ENCODE data around the gene LY9.

Gene LY9, protein sequence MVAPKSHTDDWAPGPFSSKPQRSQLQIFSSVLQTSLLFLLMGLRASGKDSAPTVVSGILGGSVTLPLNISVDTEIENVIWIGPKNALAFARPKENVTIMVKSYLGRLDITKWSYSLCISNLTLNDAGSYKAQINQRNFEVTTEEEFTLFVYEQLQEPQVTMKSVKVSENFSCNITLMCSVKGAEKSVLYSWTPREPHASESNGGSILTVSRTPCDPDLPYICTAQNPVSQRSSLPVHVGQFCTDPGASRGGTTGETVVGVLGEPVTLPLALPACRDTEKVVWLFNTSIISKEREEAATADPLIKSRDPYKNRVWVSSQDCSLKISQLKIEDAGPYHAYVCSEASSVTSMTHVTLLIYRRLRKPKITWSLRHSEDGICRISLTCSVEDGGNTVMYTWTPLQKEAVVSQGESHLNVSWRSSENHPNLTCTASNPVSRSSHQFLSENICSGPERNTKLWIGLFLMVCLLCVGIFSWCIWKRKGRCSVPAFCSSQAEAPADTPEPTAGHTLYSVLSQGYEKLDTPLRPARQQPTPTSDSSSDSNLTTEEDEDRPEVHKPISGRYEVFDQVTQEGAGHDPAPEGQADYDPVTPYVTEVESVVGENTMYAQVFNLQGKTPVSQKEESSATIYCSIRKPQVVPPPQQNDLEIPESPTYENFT

DNA sequence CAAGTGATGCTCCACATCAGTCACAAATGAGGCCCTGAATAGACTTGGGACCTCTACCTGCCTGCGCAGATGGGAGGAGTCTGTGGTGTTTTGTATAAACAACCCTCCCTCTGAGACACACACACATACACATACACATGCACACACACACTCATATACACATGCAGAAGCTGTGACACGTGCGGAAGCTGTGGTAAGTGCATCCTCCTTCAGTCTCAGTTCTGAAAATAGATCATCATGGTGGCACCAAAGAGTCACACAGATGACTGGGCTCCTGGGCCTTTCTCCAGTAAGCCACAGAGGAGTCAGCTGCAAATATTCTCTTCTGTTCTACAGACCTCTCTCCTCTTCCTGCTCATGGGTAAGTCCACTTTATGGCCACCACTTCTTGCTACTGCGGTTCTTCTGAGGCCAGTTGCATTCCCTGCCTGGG, at the start of gene LY9:
Gene LY9 (plus strand): TSS at position 224 of the 433 bp plus-strand sequence. CDS start 14 bp downstream, at position 238.
- DNase-seq, result no peak

DNA sequence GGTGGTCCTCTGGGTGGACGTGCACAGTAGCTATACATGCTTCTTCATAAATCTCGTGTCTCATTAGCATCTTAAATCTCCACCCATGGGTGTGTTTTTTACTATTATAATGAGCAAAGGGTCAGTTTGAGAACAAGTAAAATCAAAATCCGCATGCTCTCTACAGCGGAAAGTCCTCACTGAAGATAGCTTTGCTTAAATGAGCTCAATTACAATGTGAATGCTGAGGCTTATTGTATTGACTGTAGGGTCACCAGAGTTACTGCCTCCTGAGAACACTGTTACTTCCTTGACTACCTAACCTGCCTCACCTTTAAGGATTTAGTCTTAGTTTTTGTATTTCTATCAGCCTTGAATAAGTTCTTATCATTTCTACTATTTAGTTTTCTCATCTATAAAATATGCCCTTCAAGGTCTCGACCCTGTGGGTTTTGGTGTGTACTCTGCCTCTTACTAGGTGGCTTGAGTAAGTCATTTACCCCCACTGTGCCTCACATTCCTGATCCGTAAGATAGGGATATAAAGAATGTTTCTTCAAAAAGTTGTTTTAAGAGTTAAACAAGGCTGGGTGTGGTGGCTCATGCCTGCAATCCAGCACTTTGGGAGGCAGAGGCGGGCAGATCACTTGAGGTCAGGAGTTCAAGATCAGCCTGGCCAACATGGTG, 49.0 kb upstream of the LY9 start:
- DNase-seq, result no peak

DNA sequence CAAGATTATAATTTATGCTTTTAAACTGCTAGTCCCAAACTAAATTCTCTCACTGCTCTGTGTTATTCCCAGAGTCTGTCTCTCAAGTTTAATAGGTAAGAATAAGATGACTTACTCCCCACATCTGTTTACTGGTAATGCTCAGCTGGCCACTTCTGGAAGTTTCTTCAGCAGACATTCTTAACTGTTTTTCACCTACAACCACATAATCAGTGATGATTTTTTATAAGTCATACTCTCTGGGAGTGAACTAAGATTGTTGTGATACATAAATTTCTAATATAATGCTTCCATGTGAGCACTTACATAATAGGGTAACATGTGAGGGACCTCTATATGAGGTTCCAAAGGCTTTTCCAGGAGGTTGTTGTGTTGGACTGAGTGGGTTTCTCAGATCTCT, 48.3 kb upstream of the LY9 start:
- DNase-seq, result no peak

DNA sequence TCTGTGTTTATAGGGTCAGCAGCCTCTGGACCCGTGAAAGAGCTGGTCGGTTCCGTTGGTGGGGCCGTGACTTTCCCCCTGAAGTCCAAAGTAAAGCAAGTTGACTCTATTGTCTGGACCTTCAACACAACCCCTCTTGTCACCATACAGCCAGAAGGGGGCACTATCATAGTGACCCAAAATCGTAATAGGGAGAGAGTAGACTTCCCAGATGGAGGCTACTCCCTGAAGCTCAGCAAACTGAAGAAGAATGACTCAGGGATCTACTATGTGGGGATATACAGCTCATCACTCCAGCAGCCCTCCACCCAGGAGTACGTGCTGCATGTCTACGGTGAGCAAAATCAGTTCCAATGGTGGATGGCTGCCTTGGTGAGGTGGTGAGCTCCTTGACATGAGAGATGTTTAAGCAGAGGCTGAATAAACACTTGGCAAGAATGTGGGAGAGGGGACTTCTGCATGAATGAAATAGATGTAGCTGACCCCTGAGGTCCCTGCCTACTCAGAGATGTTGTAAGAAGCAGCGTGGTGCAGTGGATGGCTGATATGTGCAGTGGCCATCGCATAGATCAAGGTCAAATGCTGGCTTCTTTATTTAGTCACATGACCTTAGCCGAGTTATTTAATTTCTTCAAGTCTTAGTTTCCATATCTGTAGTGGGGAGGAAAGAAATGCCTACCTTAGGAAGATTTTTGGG, 47.6 kb upstream of the LY9 start:
- DNase-seq, result no peak

DNA sequence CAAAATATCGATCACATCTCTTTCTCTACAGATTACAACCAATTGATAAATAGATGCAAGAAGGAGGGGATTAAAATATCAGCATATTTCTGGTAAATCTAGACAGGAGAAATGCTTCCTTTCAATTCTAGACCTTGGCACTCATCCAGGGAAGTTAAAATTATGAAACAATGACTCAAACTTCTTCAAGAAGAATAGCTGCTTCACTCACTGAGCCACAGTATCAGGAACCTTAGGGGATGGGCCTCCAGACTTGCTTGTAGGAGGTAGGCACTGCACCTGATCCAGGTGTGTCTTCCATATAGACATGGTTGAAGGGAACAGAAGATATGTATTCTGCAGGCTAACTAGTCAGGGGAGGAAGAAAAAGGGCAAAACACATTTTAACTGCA, 47.1 kb upstream of the LY9 start:
- DNase-seq, result no peak

DNA sequence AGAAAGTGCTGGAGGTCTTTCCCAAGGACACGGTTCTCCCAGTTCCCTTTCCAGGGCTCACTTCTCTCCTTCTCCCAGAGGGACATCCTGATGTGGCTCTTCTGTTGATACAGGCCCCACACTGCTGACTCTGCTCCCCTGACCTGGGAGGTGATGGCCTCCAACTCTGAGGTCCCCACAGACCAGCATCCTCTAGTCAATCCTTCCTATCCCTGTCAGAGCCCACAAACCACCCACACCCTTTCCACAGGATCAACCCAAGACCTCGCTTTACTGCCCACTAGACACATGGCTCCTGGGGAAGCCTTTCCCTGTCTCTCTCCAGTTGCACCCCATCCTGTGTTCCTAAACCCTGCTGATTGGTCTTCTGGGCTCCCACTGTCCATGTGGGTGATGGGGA, 45.4 kb upstream of the LY9 start:
- DNase-seq, result no peak

DNA sequence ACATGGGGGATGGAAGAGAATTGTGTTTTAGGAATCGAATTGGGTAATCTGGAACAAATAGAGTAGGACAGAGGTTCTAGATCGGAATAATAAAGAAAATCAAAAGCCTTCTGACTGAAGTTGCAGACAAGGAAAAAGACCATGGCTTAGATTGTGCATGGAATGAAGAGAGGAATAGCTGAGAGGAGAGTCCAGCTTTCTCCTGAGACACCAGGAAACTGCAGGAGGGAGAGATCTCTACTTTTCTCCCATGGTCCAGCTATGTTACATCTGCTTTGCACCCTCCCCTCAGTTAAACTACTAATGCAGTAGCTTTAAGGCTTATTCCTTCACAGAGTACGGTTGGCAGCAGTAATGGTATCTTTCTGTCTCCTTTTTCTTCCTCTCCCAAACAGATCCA, 43.6 kb upstream of the LY9 start:
- no peak for DNase-seq

DNA sequence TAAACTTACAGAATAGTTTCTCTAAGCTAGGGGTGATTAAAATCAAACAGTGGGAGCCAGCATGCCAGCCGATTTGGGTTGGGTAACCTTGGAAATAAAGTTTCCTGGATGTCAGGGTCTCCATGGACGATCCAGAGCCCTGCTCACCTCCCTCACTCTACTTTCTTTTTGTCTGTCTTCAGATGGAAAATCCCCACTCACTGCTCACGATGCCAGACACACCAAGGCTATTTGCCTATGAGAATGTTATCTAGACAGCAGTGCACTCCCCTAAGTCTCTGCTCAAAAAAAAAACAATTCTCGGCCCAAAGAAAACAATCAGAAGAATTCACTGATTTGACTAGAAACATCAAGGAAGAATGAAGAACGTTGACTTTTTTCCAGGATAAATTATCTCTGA, 43.0 kb upstream of the LY9 start:
- no peak for DNase-seq

DNA sequence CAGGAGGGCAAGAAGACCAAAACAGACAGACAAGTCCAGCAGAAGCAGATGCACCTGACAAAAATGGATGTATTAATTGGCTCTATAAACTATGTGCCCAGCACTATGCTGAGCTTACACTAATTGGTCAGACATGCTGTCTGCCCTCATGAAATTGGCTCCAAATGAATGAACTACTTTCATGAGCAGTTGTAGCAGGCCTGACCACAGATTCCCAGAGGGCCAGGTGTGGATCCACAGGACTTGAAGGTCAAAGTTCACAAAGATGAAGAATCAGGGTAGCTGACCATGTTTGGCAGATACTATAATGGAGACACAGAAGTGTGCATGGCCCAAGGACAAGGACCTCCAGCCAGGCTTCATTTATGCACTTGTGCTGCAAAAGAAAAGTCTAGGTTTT, 42.4 kb upstream of the LY9 start:
- no peak for DNase-seq

DNA sequence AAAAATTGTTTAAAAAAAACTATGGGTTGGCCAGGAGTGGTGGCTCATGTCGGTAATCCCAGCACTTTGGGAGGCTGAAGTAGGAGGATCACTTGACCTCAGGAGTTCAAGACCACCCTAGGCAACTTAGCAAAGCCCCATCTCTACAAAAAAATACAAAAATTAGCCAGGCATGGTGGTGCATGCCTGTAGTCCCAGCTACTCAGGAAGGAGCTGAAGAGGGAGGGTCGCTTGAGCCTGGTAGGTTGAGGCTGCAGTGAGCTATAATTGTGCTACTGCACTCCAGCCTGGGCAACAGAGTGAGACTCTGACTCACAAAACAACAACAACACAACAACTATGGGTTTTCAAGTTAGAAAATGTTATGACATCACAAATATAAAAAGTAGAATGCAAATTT, 40.5 kb upstream of the LY9 start:
- DNase-seq, result no peak

DNA sequence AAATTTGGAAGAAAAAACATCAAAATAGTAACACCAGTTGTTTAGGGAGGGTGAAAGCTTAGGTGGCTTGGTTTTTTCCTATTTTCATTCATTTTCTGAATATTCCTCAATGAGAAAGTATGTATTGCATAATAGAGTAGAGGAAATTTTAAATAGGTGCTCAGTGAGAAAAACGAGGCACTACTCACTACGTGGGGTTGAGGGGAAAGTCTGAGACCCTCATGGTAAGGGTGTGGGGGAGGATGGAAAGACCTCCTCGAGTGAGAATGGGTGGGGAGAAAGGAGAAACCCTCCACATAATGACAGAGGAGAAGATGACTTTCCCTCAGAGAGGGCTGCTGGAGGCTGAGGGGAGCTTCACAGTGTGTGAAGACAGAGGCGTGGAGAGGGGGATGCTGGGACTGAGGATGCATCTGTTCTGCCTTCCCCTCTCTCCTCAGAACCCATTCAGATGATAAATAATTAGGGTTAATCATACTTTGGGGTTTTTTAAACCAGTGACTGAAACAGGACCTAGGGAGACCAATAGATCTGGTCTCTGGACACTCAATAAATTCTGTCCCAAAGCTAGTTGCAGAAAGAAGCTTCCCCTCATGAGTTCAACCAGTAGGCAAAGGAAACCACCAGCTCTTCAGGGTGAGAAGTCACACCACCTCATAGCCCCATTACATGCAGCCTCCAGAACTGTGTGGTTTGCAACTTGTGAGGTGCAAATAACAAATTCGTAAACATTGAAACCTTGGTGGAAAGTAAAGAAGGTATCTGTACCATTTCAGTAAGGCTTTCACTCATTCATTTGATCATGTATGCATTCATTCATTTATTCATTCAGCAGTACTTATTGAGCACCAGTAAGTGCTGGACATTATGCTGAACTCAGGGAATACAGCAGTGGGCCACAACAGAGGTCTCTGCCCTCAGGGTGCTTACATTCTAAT, 39.8 kb upstream of the LY9 start:
- DNase-seq, result no peak

DNA sequence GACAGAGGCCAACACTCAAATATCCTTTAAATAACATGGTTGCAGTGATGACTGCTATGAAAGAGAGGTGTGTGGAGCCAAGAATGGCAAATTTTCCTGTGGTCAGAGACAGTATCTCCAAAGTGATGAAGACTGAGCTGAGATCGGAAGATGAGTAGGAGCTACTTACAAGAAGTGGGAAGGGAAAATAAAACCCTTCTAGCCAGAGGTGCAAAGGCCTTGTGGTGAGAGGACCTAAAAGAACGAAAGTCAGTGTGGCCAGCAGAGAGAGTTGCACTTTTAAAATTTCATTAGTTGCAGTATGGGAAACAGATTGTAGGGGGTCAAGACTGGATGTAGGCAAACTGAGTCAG, 39.1 kb upstream of the LY9 start:
- DNase-seq, result no peak

DNA sequence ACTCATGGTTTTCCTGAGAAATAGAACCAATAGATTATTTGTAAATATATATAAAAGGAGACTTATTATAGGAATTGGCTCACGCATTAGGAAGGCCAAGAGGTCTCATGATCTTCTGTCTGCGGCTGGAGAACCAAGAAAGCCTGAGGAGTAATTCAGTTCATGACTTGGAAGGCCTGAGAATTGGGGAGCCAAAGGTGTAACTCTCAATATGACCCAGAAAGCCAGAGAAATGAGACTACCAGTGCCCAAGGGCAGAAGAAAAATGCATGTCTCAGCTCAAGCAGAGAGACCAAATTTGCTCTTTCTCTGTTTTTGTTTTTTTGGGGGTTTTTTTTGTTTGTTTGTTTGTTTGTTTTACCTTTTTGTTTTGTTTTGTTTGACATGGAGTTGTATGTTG, 37.5 kb upstream of the LY9 start:
- DNase-seq, result no peak

DNA sequence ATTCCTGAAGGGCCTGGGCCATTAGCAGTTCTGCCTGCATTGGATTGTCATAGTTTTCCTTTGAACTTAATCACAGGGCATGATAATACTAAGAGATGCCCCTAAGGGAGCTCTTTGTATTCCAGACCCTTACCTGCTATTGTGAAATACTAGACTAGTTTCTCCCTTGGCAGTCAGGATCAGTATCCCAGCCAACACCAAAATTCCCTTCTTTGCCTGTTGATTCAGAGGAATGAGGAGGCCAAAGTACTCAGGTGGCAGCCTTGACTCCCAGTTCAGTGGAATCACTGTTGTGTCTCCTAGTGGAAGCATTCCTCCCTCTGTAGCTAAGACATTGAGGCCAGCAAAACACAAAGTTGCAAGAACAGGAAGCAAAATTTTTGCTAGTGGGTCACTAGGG, 36.2 kb upstream of the LY9 start:
- DNase-seq, result no peak

DNA sequence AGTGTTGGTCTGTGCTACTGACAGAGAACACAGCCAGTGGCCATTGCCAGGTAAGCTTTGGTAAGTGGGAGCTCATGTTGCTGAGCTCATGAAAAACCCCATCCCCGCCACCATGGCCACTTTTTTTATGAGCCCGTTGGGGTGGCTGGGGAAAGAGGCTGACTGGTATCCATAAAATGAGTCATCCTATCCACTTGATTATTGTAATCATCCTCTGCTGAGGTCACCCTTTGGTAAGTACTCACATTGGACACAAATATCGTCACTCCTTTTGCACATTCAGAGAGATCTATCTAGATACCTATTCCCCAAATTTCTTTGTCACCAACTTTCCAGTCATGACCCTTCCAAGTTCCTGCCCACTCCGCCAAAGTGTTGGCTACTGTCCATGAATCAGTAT, 34.9 kb upstream of the LY9 start:
- no peak for DNase-seq

DNA sequence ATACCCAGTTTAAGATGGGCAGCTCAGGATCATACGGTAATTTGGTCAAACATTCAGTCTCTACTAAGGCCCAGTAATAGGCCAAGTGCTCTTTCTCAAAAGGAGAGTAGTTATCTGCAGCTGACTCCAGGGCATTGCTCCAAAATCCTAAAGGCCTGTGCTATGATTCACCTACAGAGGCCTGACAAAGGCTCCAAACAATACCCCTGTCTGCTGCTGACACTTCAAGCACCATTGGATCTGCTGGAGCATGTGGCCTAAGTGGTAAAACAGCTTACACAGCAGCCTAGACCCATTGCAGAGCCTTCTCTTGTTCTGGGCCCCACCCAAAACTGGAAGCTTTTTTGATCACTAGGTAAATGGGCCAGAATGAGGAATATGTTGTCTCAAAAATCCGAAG, 34.1 kb upstream of the LY9 start:
- DNase-seq, result no peak

DNA sequence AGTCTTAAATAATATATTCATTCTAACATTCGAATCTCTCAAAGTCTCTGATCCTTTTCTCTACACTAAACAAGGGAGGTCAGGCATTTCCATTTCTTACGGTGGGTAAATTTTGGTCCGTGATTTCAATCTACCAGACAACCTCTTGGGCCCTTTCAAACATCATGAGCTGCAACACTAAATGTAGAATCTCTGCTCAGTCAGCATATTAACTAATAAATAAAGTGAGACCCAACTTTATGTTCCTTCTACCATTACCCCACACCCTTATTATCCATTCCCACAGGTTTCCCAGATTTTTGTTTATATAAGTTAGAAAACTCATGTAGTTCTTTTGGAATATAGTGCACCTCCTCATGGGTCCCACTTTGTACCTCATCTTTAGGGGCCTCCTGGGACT, 32.0 kb upstream of the LY9 start:
- no peak for DNase-seq

DNA sequence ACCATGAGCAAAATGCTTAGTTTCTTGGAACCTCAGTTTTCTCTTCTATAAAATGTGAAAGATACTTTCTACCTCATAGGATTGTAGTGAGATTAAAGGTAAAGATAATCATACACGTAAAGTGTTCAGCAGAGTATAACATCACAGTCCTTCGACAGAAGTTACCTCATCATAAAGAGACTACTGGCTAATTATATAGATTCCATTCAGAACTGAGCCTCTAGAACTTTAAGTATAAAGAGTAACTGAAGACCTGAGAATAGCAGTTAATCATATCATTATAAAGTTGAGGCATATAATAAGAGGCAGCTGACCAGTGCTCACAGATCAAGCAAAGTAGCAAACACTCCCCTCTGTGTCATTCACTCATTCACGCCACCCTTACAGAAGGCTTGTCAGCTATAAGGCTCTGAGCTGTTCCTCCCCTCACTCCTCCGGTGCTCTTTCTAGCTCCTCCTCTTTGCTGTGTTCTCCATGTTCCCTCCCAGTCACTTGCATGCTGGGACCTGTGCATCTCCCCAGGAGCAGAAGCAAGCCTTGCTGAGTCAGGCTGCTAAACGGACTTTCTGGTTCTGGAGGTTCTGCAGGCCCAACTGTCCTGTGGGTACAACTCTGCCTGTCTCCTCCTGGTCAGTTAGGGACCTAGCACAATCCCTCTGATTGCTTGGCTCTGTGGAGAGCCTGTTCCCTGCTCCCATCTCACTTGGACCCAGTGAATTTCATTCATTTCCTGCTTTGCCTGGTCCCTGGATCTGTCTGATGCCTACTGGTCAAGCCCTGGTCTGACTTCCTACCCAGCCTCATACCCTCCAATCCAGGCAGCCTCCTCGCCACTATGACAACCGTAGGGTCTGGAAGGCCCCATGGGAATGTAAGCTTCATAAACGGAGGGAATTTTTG, 28.3 kb upstream of the LY9 start:
- no peak for DNase-seq

DNA sequence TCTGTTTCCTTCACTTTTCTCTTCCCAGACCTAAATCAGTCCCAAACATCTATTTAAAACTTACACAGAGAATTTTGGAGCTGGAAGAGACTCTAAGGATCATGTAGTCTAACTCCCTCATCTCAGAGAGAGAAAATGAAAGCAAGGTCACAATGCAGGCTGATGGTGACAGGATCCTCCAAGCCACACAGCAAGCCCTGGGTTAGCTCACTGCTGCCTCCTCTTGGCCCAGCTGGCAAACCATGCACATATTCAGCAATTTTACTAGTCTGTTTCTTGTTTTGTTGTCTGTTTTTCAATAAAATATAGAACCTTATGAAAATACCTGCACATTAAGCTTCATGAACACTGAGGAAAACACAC, 27.7 kb upstream of the LY9 start:
- no peak for DNase-seq

DNA sequence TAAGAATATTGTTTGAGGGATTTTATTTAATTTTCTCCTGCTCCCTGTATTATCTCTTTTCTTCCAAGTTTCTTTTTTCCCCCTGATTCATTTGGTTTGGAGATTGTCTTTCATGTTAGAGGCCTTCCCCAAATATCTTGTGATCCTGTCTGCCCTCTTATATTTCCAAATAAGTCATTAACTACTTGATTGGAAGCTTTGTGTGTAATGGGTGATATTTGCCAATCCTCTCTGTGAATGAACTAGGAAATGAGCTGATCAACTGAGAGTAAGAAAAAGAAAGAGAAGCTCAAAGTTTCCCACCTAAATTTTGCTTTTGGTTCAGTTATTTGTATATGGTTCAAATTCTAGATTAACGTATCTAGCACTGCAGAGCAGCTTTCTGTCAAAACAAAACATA, 23.6 kb upstream of the LY9 start:
- no peak for DNase-seq

DNA sequence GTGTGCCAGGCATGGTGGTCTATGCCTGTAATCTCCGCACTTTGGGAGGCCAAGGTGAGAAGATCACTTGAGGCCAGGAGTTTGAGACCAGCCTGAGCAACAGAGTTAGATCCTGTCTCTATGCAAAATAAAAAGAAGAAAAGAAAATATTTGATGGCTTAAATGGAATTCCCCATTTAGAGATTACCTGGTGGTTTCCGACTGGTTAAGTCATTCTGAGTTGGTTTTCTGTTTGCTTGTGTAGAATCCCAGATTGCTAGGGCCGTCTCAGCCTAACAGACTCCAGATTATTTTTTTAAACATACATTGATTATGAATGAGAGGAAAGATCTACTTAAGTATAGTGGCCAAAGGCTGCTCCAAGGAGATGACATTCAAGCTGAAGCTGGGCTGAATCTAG, 22.9 kb upstream of the LY9 start:
- no peak for DNase-seq
